H1 (cell line): ENCODE data around the gene SLC9A7.

Experiments used
- BRCA1 ChIP-seq: IDR thresholded peaks from 2 replicates; pipeline ENCODE4 v1.6.1; 2012; ENCODE audit warnings: low read depth, low read length, improper control_type of control experiment
- POLR2A ChIP-seq, 2 experiments: IDR thresholded peaks; 1 replicate in 1 of 2; 2 replicates in 1 of 2; pipeline ENCODE4 v1.6.1; 2011; ENCODE audit warnings: low read depth in 2 of 2, low read length in 2 of 2, mild to moderate bottlenecking in 2 of 2; ENCODE audit errors: control extremely low read depth in 1 of 2
- TF ChIP-seq, protein P1 (sequence below): IDR thresholded peaks from 2 replicates; pipeline ENCODE4 v1.6.1; 2012; ENCODE audit warnings: inconsistent platforms
- TF ChIP-seq, protein P2 (sequence below), 3 experiments: IDR thresholded peaks; 1 replicate in 2 of 3; 2 replicates in 1 of 3; pipeline versions ENCODE4 v1.5.1 to v1.6.1; 2011; ENCODE audit warnings: low read length in 3 of 3, mild to moderate bottlenecking in 3 of 3, inconsistent platforms in 2 of 3, low read depth in 1 of 3, moderate library complexity in 1 of 3; ENCODE audit not compliant: insufficient read depth in 1 of 3; ENCODE audit errors: control extremely low read depth in 1 of 3

DNA sequence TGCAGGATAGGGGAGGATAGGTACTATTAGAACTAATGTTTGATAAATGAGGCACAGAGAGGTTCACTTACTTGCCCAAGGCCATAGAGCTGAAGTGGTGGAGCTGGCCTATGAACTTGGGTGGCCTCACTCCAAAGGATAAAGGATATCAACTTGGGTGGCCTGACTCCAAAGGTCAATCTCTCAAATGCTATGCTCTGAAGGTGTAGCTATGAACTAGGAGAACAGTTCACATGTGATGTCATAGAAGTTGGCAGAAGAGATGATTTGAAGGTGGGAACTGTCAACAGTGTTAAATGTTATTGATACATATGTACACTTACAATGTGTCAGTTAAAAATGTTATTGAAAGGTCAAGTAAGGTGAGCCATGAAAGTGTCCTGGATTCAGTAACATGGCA lies 191.5 kb downstream of the SLC9A7 start:
- TF ChIP-seq, protein P1, sequence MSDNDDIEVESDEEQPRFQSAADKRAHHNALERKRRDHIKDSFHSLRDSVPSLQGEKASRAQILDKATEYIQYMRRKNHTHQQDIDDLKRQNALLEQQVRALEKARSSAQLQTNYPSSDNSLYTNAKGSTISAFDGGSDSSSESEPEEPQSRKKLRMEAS = no peak
- TF ChIP-seq, protein P2, sequence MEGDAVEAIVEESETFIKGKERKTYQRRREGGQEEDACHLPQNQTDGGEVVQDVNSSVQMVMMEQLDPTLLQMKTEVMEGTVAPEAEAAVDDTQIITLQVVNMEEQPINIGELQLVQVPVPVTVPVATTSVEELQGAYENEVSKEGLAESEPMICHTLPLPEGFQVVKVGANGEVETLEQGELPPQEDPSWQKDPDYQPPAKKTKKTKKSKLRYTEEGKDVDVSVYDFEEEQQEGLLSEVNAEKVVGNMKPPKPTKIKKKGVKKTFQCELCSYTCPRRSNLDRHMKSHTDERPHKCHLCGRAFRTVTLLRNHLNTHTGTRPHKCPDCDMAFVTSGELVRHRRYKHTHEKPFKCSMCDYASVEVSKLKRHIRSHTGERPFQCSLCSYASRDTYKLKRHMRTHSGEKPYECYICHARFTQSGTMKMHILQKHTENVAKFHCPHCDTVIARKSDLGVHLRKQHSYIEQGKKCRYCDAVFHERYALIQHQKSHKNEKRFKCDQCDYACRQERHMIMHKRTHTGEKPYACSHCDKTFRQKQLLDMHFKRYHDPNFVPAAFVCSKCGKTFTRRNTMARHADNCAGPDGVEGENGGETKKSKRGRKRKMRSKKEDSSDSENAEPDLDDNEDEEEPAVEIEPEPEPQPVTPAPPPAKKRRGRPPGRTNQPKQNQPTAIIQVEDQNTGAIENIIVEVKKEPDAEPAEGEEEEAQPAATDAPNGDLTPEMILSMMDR (IDR thresholded peaks at IDR 0.05; ENCODE audit: control extremely low read depth in 1 of 3, insufficient read depth in 1 of 3, low read depth in 1 of 3, low read length in 3 of 3) = no peak
- TF ChIP-seq BRCA1 (no peak), POLR2A (IDR thresholded peaks at IDR 0.05; ENCODE audit: control extremely low read depth in 1 of 2, low read depth in 2 of 2, low read length in 2 of 2) (no peak)
